ENCODE results near the gene SRRM4. TPM values are rescaled to one million over a fixed set of nuclear protein-coding genes. Genes with fewer than 3 reads are reported as not detected.
"Not testable (repeated sequence)": the region's sequence is repeated elsewhere in the genome, so short reads cannot be mapped to it uniquely, and the experiment has no call there.

The SRRM4 gene
- total RNA-seq, 1 donor from 2014 or later = not detected

GRCh38 chr12:119096429-119097202 lies 115.3 kb downstream of the SRRM4 start:
- Histone ChIP-seq H3K4me3 (no peak overlapping the region), H3K9me3 (no peaks in the 10 kb centered on the region), H3K4me1 (no peaks in the 10 kb centered on the region), H3K27me3 (ENCODE audit: low read depth) (peaks cover 3% of the 10 kb centered on the region), H3K36me3 (no peaks in the 10 kb centered on the region), H3K27ac (no peak overlapping the region)
- TF ChIP-seq CTCF (IDR thresholded peaks at IDR 0.05) = no peak
- DNase-seq (no peak), ATAC-seq (peak; percentile 48 to 53)
- intact Hi-C loops (cut with DNase I) = no loop called here

DNA sequence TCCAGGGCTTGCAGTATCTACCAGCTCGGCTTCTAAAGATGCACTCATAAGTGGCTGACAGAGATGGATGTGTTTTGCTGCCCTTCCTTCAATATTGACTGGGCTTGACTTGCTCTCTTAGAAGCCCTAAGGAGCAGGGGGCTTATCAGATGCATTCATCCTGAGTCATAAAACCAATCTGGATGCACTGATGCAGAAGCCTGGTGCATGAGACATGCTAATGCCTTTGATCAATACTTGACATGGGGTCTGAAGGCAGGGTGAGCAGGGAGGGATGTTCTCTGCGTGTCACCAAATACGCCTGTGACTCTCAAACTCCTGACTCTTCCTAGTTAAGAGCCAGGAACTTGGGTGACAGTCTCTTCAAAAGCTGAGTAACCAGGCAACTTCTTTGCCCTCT lies 119.6 kb downstream of the SRRM4 start:
- no peak for TF ChIP-seq CTCF (IDR thresholded peaks at IDR 0.05)
- Histone ChIP-seq H3K27ac (no peak overlapping the region), H3K36me3 (no peaks in the 10 kb centered on the region), H3K27me3 (ENCODE audit: low read depth) (no peaks in the 10 kb centered on the region), H3K4me1 (no peaks in the 10 kb centered on the region), H3K4me3 (no peak overlapping the region), H3K9me3 (no peaks in the 10 kb centered on the region)
- intact Hi-C loops (cut with DNase I) = no loop called here
- DNase-seq (no peak), ATAC-seq (no peak)

DNA sequence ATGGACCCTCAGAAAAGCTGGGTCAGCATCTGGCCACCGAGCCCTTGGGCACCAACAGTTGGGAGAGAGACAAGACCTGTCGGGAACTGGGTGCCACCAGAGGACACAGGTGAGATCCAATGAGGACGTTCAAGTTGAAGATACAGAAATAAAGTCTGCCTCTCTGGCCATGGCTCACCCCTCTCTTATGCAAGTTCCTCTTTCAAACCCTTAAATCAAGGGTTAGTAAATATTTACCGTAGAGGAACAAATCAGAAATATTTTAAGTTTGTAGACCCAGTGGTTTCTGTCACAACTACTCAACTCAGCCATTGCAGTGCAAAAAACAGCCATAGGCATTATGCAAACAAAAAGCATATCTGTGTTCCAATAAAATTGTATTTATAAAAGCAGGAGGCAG lies 120.9 kb downstream of the SRRM4 start:
- no peak for TF ChIP-seq CTCF (IDR thresholded peaks at IDR 0.05)
- no peaks in the 10 kb centered on the region for H3K36me3 ChIP-seq
- no peak overlapping the region for H3K27ac ChIP-seq
- no peaks in the 10 kb centered on the region for H3K27me3 ChIP-seq (ENCODE audit: low read depth)
- intact Hi-C loops (cut with DNase I) = no loop called here
- H3K9me3 ChIP-seq = no peaks in the 10 kb centered on the region
- ATAC-seq (peak; percentile 65 to 91), DNase-seq (no peak)
- no peaks in the 10 kb centered on the region for H3K4me1 ChIP-seq
- H3K4me3 ChIP-seq = no peak overlapping the region

GRCh38 chr12:119102714-119103113 lies 121.4 kb downstream of the SRRM4 start:
- intact Hi-C loops (cut with DNase I) = no loop called here

DNA sequence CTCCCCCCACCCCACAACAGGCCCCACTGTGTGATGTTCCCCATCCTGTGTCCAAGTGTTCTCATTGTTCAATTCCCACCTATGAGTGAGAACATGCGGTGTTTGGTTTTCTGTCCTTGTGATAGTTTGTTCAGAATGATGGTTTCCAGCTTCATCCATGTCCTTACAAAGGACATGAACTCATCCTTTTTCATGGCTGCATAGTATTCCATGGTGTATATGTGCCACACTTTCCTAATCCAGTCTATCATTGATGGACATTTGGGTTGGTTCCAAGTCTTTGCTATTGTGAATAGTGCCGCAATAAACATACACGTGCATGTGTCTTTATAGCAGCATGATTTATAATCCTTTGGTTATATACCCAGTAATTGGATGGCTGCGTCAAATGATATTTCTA lies 123.6 kb downstream of the SRRM4 start:
- not testable (repeated sequence) for ATAC-seq, DNase-seq

More at GRCh38 chr12:119102714-119103113, 121.4 kb downstream of the SRRM4 start:
- Histone ChIP-seq H3K27ac (no peak overlapping the region), H3K4me3 (no peak overlapping the region), H3K27me3 (ENCODE audit: low read depth) (no peaks in the 10 kb centered on the region), H3K9me3 (no peaks in the 10 kb centered on the region), H3K4me1 (no peaks in the 10 kb centered on the region), H3K36me3 (no peaks in the 10 kb centered on the region)
- TF ChIP-seq CTCF (IDR thresholded peaks at IDR 0.05) = no peak
- DNase-seq (no peak), ATAC-seq (peak; percentile 17 to 39)

GRCh38 chr12:119113496-119113986 lies 132.2 kb downstream of the SRRM4 start:
- no peak overlapping the region for H3K27ac ChIP-seq
- H3K4me3 ChIP-seq = no peak overlapping the region
- intact Hi-C loops (cut with DNase I) = loop anchor here (10.0 kb wide), 1 partner anchor 301 kb away; no protein-coding TSS in a partner anchor
- no peaks in the 10 kb centered on the region for H3K36me3 ChIP-seq
- ATAC-seq (no peak), DNase-seq (no peak)
- no peaks in the 10 kb centered on the region for H3K9me3 ChIP-seq
- no peak for TF ChIP-seq CTCF (IDR thresholded peaks at IDR 0.05)
- no peaks in the 10 kb centered on the region for H3K4me1 ChIP-seq
- no peaks in the 10 kb centered on the region for H3K27me3 ChIP-seq (ENCODE audit: low read depth)

More for the DNA sequence above, 123.6 kb downstream of the SRRM4 start:
- H3K36me3 ChIP-seq; H3K27ac ChIP-seq; intact Hi-C loops (cut with DNase I); H3K27me3 ChIP-seq (ENCODE audit: low read depth); H3K4me1 ChIP-seq; H3K4me3 ChIP-seq; H3K9me3 ChIP-seq: not testable (repeated sequence)
